HG02870 (cell line): Measurements from ENCODE around the gene RNF39.

Experiments
- ATAC-seq: cut with Tn5 transposase; IDR thresholded peaks from one replicate; pipeline ENCODE4 v1.9.1; 2021; ENCODE audit warnings: mild to moderate bottlenecking, moderate library complexity; ENCODE audit not compliant: unreplicated experiment

RNF39 gene

DNA sequence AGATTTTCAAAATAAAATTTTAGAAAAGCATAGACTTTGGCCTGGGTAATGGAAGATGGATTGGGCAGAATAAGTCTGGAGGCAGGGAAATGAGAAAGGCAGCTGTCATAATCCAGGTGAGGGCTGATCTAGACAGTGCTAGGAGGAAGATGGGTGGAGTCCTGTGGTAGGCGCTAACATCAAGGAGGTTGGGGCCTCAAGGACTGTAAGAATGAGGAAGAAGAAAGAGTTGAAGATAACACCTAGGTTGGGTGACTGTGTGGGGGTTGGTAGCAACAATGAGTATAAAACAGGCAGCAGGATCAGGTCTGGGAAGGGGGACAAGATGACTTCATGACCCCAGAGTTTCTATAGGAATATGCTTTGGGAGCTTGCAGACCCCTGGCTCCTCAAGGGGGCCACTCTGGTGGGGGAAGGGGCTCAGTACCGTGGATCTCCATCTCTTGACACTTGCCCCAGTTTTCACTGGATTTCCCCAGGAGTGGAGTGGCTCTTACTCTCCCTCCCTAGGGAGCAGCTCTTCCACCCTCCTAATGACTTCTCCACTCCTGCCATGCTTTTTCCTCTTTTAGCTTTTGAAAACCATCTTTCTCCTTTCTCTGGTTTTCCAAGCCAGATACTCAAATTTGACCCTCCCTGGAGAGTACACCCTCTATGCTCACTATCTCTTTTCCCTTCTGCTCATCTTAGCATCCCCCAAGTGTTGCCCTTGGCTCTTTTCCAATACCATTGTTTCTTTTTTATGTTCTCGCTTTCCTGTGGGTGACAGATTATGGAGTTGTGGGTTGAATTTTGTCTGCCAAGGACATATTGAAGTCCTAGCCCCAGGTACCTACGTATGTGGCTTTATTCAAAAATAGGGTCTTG lies 22.6 kb upstream of the RNF39 start:
- no peak for ATAC-seq

DNA sequence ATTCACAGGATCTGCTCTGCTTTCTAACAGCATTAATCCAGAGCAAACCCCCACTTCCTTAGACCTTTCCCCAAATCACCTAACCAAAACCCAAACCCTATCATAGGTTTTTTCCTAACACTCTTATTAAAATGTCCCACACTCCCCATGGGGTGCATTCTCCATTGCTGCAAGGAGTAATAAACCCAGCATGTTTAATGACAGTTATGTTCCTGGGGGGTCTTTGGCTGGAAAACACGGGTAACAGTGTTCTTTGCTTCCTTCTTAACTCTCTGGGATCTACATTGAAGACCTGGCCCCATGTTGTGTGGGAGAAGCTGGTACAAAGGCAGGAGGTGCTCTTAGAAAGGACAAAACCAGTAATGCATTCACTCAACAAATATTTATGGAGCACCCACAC lies 21.3 kb upstream of the RNF39 start:
- ATAC-seq: no peak

DNA sequence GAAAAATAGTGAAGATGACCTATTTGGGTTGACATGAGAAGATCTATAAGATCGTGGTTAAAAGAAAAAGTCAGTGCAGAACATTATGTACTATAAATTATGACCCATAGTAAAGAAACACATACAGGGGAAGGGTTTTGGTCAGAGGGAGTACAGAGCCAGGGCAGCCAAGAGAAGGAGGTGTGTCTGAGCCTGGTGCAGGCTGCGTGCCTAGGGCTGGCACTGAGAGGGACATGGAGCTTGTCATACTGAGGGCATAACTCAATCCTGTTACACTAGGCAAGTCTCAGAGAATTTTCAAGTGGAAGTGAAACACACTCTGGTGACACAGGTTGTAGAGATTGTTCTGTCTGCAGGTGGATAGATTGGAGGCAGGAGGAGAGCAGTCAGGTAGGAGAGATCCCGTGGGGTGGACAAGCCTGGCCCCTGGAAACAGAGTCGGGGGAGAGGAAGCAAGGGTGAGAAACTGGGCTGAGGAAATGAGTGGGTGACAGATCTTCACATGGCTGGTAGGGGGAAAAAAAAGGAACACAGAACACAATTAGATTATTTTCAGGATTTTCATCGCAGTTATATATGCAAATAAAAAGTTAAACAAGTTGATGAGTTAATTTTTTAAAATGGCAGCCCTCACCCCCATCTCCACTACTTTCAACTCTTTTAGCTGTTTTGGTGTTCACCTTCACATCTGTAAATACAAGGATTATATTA lies 18.5 kb upstream of the RNF39 start:
- no peak for ATAC-seq

DNA sequence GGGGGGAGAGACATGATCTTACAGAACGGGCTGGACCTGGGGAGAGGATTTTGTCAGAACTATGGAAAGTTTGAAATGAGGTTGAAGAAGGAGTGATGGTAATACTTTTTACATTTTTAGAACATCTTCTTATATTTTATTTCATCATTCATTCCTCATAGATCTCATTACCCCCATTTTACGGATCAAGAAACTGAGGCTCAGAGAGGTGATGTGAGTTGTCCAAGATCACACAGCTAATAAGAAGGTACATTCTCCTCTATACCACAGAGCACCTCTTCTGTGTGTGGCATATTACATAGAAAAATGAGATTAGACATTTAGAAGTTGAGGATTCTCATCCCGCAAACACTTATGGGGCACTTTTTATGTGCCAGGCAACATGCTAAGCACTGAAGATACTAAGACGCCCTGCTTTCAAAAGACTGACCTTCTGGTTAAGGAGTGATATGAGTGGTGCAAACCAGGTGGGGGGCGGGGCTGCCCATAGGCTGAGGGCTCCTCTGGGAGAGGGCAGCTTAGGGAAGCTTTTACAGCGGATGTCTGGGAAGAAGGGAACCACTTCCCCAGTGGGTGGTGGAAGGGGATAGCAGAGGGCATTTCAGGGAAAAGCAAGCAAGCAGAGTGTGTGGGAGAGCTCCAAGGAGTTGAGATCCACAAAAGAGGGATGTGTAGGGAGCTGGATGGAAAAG lies 17.4 kb upstream of the RNF39 start:
- ATAC-seq: no peak

DNA sequence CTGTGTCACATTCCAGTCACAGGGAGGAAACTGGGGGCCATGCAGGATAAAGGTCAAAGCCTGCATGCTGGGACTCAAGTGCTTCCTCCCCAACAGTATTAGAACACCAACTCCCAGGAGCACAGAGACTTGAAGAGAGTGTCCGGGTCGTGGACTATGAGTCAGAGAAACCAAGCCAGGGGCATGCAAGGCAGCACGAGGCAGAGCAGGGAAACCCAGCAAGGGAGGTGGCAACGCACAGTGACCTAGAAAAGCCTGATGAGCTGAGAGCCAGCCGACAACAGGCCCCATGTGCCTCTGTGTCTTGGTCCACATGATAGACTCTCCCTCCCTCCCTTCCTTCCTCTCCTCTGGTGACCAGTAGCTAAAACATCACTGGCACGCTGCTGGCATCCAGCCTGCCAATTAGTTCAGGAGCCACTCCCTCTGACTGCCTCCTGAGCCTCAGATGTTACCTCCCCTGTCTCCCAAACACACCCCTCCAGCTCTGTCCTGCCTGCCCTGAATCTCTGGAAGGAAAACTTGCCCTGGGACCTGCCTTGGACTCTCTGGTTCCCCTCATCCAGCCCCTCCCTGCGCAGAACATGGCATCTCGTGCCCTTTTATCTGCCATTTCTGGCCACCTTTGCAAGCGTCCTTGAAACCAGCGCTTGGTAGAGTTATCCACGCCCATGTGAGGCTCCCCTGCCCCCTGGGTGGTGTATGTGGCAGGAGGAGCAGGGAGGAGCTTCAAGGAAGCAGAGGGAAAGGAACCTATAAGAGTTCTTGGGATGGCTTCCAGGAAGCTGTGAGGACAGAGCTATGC lies 16.2 kb upstream of the RNF39 start:
- ATAC-seq: no peak

DNA sequence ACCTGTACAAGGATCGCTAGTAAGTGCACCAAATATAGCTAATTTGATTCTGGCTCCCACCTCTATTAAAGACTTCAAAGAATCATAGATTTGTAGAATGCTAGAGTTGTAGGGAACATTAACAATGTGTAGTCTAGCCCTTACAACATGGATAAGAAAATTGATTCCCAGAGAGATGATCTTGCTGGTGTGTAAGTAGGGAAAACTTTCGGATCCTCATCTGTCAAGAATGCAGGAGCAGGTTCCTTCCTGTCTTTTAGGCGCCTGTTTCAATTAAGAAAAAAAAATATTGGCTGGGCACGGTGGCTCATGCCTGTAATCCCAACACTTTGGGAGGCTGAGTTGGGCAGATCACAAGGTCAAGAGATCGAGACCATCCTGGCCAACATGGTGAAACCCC lies 12.3 kb upstream of the RNF39 start:
- ATAC-seq: no peak

DNA sequence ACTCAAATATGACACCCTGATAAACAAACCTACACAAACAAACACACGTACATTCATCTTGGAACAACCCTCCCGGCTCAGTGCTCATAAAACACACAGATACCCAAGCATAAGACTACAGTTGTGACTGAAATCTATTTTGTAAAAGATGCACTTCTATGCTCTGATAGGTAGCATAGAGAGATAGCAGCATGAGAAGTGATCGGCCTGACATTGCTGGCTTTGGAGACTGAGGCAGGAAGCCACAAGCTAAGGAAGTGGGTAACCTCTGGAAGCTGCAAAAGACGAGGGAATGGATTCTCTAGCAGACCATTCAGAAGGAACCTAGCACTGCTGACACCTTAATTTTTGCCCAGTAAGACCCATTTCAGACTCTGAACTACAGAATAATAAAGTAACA lies 1.6 kb upstream of the RNF39 start:
- ATAC-seq: no peak

DNA sequence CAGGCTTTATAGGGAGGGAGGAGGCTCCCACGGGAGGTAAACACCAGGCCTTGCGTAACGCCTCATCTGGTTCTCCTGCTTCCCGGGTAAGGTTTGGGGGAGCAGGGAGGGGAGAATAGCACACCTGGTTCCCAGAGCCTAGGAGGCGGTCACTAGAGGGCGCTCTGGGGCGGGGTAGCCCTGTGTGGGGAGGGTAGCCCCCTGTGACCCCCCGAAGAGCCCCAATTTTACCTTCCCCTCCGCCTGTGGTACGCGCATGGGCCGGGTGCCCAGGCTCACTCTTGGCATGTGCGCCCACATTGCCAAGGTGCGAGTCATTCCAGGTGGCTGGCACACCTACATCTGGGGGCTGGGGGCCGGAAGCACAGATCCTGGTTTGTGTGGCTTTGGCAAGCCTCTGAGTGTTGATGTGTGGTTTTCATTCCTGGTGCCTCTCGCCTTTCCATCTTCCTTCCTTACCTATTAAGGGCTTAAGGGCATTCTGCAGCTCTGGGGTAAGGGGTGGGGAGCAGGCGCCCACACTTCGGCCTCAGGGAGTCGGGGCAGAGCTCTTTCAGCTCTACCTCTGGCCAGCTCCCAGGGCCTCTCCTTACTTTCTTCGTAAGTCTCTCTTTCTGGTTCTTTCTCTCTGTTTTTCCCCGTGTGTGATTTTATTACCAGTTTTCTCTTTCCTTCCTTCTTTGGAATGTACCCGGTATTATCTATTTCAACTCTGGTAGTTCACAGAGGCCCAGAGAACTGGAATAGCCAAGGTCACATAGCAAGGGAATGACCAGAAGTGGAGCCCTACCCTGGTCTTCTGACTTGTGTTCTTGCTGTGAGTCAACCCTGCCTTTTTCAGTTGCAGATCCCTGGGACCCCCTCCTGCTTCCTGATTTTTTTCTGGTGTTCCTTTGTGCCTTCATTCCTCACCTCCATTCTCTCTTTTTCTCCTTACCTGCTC lies 492 bp upstream of the RNF39 start:
- ATAC-seq: no peak

DNA sequence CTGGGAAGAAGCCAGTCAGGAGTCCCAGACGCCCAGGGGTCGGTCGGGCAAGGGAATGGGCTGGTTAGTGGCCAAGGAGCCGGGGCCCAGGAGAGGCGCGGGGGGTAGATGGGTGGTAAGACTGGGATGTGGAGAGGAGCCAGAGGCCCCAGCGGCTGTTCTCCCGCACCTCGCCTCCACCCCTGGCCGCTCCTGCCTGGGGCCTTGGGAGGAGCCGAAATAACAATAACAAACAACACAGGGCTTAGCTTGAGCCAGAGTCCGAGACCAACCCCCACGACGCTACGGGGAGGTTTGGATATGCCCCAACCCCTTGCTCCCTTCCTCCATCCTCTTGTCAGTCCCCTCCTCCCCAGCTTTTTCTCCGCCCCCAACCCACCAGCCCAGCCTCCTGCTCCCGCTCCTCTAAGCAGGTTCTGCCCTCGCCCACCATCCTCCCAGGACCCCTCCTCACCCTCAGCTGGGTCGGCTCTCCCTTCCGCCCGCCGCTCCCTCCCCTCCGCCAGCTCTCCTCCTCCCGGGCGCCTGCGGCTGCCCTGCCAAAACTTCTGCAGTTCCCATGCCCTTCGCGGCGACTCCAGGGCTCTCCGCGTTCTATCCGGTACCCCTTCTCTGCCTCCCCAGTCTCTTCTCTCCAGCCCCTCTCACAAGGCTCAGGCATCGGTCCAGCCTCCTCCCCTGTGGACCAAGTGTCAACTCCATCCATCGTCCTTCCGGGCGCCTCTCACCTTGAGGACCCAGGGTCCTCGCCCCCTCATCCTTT lies 1.1 kb downstream of the RNF39 start:
- ATAC-seq: no peak

DNA sequence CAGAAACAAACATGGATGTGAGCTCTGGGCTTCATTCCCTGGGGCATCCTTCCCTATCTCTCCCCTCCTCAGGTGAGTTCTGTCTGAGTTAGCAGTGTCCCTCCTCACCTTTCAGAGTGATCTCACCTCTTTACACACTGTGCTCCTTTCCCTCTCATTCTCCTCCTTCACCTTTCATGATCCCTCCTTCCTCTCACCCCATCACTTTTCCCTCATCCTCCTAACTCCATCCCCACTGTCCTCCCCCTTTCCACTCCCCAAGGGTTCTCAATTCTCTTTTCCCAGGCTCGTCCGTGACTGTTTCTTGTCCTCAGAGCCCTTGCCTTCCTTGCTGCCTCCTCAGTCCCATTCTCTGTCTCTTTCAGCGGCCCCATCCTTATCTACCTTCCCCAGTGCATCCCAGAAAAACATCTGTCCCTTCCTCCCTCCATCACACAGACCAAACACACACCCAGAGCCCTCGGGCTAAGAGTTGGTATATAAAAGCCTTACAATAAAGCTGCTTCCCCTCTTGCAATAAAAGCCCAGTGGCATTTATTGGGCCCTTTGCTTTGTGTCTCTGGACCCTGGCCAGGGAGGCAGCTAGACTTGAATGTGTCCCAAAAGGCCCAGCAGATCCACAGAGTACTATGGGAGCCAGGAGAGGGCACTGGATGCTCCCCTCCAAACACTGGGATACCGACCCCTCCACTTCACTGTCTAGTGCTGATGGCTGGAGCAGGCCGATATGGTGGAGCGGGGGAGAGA lies 1.9 kb downstream of the RNF39 start:
- no peak for ATAC-seq

DNA sequence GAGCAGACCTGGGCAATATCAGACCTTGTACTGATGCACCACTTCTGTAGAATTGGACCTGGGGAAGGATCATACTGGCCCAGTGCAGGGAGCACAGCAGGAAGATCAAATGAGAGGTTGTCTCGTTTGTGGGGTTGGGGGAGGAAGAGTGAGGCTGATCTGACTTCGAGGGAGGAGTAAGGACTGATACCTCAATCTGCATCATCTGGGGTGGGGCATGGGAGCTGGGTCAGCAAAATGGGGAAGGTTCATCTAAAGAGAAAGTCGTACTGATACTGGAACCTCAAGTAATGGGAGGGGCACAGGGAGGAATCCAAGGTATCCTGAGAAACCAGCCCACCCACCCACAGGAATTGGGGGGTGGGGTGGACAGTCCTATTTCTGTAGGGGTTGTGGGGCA lies 3.7 kb downstream of the RNF39 start:
- no peak for ATAC-seq

DNA sequence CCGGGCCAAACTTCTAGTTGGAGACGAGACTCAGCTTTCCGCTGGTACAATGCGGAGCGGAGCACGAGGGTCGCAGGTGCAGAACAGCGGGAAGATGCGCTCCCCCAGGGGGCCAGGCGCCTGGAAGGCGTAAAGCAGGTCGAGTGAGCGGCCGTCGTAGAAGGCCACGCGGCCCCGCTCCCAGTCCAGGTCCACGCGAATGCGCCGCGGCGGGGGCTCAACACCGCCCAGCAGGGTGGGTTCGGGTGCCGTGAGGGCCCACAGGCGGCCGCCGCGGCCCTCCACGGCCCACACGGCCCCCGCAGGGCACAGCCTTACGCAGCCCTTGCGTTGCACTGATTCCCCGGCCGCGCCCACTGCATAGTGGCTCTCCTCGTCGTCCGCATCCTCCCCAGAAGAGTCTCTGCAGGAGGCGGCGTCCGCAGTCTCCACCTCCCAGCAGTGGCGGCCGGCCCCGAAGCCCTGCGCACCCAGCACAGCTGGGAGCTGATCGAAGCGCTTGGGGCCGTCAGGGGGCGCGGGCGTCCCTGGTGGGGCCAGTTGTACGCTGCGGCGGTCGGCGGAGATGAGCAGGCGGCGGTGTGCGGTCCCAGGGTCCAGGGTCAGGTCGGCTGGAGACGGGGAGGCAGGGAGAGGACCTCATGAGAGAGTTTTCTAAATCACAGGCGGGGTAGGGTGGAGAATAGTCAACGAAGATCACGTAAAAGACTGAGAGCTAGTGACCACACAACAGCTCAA lies 4.3 kb downstream of the RNF39 start:
- ATAC-seq: no peak

DNA sequence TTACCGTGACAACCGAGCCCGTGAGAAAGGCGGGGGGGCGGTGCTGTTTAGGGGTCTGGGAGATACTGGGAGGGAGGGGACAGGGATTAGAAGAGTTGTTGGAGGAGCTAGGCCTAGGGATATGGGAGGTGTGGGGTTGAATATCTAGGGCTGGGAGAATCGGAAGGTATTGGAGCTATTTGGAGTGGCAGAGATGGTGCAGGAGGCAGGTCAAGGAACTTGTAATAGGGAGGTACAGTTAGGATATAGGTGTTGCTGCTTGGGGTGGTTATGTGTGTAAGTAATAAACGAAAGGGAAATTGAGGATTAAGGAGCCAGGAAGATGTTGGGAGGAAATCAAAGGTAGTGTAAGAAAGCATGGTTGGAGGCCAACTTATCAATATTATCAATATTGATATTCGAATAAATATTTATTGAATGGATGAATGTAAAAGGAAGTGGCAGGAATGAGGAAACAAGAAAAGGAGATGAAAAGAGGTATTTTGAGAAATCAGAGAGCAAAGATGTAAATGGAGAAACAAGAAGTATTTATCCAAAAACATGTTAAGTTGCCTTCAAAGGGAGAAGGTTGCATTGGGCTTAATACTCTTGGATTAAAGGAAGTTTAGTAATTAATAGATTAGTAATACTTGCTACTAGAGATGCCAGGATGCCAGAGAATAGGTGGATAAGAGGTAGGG lies 8.0 kb downstream of the RNF39 start:
- ATAC-seq: no peak

DNA sequence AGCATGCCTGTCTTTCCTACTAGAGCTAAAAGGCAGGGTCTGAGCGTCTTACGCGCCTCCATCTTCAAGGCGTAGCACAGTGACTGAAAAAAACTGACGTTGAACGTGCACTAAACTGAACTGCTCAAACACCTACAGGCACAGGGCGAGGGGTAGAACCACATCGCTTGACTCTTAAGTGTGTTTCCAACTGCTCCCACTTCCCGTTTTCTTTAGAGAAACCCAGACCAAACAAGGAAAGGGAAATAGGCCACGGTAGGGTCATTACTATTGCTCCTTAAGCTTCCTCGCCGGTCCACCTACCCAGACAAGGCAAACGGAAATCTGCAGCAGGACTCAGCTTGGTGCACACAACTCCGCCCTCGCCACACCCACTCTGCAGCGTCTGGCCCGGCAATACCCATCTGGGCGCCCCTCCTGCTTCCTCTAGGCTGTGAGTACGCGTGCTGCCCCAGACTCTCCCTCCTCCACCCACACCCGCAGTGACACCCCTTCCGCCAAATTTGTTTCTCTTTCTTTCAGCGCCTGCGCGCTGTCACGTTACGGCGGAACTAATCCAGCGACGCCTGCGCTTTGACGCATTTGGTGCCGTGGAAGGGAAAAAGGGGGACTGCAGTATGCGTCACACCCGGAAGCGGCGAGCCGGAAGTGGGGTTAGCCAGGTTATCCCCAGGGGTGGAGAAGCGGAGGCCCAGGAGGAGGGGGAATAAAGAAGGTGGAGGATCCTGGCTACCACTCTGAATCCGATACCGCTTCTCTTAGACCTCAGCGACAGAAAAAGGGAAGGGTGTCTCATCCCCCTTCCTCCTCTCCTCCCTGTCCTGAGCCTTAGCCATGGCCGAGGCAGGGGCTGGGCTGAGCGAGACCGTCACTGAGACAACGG lies 8.8 kb downstream of the RNF39 start, which contains the start of gene PPP1R11:
Gene PPP1R11 (plus strand): TSS at position 622 of the 883 bp plus-strand sequence. CDS start 213 bp downstream, at position 835.
- peak; percentile 96 for ATAC-seq

DNA sequence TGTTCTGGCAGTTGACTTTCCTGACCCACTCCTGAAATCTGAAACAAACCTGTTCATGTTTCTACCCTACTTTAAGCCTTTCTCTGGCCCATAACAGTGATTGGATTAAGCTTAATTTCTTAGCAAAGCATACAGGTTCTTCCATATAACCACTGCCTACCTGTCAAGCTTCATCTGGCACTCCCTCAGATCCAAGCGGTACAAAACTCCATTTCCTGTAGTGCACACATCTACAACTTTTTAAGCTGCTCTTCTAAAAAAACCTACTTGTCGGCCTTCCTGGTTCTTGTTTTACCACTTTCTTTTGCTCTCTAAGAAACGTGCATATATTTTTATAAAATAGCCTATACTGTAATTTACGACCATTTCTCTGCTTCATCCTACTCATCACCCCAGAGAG lies 9.5 kb downstream of the RNF39 start:
- ATAC-seq: no peak

DNA sequence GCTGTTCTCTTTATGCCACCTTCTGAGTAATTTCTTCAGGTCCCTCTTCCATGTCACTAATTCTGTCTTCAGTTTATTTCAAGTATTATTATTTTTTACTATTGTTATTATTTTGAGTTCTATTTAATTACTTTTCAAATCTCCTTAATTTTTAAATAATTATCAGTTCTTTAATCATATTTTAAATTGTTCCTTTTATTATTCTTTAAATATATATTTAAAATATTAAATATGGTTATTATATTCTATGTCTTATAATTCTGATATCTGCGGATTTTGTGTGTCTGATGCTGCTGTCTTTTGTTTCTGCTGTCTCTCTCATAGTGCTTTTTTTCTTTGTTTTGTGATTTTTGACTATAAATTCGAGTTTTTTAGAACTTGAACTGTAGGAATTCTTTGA lies 12.3 kb downstream of the RNF39 start:
- no peak for ATAC-seq
